ENCODE data around the gene PLCL1. TPM values are rescaled to one million over a fixed set of nuclear protein-coding genes. Genes with fewer than 3 reads are reported as not detected.
"Not testable (repeated sequence)": the region's sequence is repeated elsewhere in the genome, so short reads cannot be mapped to it uniquely, and the experiment has no call there.

The PLCL1 gene
- polyA plus RNA-seq, 1 experiment: 0.09 TPM

DNA sequence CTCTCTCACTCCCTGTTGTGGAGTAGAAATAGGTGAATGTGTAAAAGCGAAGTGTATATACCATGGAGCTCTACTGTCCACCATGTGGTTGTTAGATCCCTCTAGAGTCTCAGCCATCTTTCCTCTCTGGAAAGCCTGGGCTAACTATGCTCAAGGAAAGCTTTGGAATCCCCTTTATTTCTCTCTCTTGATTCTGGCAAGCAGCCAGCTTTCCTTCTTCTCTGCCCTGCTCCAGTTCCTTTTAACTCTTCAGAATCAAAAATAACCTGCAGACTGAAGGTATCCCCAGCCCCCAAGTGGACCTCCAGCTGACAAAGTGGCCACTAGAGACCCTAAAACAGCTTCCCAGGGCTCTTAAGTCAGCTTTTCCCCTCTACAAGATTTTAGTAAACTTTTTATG is 381.9 kb downstream of the PLCL1 start:
- DNase-seq (ENCODE audit: low read depth): no peak
- no peaks in the 10 kb centered on the region for H3K27me3 ChIP-seq (ENCODE audit: control insufficient read depth, insufficient read depth, low read length)
- TF ChIP-seq, protein P1, sequence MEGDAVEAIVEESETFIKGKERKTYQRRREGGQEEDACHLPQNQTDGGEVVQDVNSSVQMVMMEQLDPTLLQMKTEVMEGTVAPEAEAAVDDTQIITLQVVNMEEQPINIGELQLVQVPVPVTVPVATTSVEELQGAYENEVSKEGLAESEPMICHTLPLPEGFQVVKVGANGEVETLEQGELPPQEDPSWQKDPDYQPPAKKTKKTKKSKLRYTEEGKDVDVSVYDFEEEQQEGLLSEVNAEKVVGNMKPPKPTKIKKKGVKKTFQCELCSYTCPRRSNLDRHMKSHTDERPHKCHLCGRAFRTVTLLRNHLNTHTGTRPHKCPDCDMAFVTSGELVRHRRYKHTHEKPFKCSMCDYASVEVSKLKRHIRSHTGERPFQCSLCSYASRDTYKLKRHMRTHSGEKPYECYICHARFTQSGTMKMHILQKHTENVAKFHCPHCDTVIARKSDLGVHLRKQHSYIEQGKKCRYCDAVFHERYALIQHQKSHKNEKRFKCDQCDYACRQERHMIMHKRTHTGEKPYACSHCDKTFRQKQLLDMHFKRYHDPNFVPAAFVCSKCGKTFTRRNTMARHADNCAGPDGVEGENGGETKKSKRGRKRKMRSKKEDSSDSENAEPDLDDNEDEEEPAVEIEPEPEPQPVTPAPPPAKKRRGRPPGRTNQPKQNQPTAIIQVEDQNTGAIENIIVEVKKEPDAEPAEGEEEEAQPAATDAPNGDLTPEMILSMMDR (IDR thresholded peaks at IDR 0.05; ENCODE audit: insufficient read depth, low read depth, low read length): no peak
- POLR2A ChIA-PET: no interaction called here
- CTCF ChIA-PET: interaction anchor here (1.0 kb wide), 1 partner anchor 16 kb away, joined by 3 read pairs; no protein-coding TSS in a partner anchor
- no peak overlapping the region for H3K4me3 ChIP-seq (ENCODE audit: low read depth, low read length)
- H3K36me3 ChIP-seq (ENCODE audit: control insufficient read depth, insufficient read depth, low read length): no peaks in the 10 kb centered on the region

DNA sequence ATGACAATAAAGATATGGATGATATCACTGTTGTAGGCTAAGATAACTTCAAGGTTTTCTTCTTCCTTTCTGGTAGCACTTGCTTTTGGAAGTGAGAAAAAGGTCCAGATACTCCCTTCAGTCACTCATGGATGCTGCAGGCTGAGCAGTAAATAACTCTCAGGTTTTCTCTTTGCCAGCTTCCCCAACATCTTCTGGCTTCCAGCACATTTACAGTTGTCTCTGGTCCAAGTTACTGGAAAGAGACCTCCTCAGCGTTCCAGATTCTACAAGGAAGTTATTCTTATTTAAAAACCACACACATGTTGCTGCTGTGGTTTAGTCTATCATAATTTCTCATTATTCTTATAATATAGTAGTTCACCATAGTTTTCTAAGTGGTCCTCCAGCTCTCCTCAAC is 383.4 kb downstream of the PLCL1 start:
- CTCF ChIA-PET: no interaction called here
- POLR2A ChIA-PET: no interaction called here
- no peaks in the 10 kb centered on the region for H3K27me3 ChIP-seq (ENCODE audit: control insufficient read depth, insufficient read depth, low read length)
- no peak for DNase-seq (ENCODE audit: low read depth)
- TF ChIP-seq, protein P1 (IDR thresholded peaks at IDR 0.05; ENCODE audit: insufficient read depth, low read depth, low read length): no peak
- no peaks in the 10 kb centered on the region for H3K36me3 ChIP-seq (ENCODE audit: control insufficient read depth, insufficient read depth, low read length)
- H3K4me3 ChIP-seq (ENCODE audit: low read depth, low read length): no peak overlapping the region

DNA sequence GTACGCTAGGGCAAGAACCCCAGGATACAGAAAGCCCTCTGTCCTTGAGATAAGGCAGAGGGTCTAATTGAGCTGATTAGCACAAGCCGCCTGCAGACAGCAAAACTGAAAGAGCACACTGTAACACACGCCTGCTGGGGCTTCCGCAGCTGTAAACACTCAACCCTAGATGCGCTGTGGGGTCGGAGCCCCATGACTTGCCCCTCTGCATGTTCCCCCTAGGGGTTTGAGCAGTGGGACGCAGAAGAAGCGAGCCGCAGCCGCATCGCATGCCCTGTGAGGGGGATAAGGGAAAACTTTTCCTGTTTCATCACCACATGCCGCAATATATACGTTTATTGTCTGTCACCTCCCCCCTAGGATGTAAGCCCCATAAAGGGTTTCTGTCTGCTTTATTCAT is 384.6 kb downstream of the PLCL1 start:
- no peaks in the 10 kb centered on the region for H3K36me3 ChIP-seq (ENCODE audit: control insufficient read depth, insufficient read depth, low read length)
- ChIA-PET CTCF (no interaction called here), POLR2A (no interaction called here)
- no peak for DNase-seq (ENCODE audit: low read depth)
- no peak overlapping the region for H3K4me3 ChIP-seq (ENCODE audit: low read depth, low read length)
- no peaks in the 10 kb centered on the region for H3K27me3 ChIP-seq (ENCODE audit: control insufficient read depth, insufficient read depth, low read length)
- TF ChIP-seq, protein P1 (IDR thresholded peaks at IDR 0.05; ENCODE audit: insufficient read depth, low read depth, low read length): no peak

DNA sequence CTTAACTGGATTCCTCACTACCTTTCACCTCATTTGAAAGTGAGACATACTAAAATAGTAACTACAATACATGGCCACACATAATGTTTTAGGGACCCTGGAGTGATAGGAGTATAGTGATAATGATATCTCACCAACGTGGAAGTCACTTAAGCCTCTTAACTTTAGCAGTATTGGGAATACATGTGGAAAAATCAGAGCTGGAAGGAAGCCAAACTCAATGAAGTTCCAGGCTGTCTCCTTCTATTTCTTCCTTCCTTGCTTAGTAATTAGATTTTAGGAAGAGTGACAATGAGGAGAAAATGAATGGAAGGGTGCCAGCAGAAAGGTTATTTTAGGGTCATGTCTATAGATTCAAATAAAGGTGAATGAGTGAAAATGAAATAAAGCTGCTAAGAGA is 387.3 kb downstream of the PLCL1 start:
- TF ChIP-seq, protein P1 (IDR thresholded peaks at IDR 0.05; ENCODE audit: insufficient read depth, low read depth, low read length): no peak
- Histone ChIP-seq H3K27me3 (ENCODE audit: control insufficient read depth, insufficient read depth, low read length) (no peaks in the 10 kb centered on the region), H3K36me3 (ENCODE audit: control insufficient read depth, insufficient read depth, low read length) (no peaks in the 10 kb centered on the region), H3K4me3 (ENCODE audit: low read depth, low read length) (no peak overlapping the region)
- no peak for DNase-seq (ENCODE audit: low read depth)
- ChIA-PET POLR2A (no interaction called here), CTCF (no interaction called here)

DNA sequence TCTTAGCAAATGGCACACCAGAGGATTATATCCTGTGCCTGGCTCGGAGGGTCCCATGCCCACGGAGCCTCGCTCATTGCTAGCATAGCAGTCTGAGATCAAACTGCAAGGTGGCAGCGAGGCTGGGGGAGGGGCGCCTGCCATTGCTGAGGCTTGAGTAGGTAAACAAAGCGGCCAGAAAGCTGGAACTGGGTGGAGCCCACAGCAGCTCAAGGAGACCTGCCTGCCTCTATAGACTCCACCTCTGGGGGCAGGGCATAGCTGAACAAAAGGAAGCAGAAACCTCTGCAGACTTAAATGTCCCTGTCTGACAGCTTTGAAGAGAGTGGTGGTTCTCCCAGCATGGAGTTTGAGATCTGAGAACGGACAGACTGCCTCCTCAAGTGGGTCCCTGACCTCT is 392.2 kb downstream of the PLCL1 start:
- POLR2A ChIA-PET; H3K27me3 ChIP-seq (ENCODE audit: control insufficient read depth, insufficient read depth, low read length); H3K4me3 ChIP-seq (ENCODE audit: low read depth, low read length); DNase-seq (ENCODE audit: low read depth); H3K36me3 ChIP-seq (ENCODE audit: control insufficient read depth, insufficient read depth, low read length); CTCF ChIA-PET: not testable (repeated sequence)

Other genes starting within 250 kb of the PLCL1 start
- gene RFTN2, start 129.0 kb upstream of the PLCL1 start, polyA plus RNA-seq (2011; rRNA removed): 0.04 and 0.16 TPM in 2 replicates
- 2.3 TPM in 2 replicates for gene MARS2, start 99.2 kb upstream of the PLCL1 start, polyA plus RNA-seq (2011; rRNA removed)
- not detected in 2 replicates for gene BOLL, start 19.3 kb upstream of the PLCL1 start, polyA plus RNA-seq (2011; rRNA removed)